SIG-M5 (cell line): Measurements from ENCODE around the gene ATXN1.
A peak's percentile ranks its signal among the peaks of the same experiment; 100 is the strongest.

Source experiments
- DNase-seq: peaks from one replicate; lab custom pipeline; 2025; lab: John Stamatoyannopoulos, UW

Gene ATXN1

DNA sequence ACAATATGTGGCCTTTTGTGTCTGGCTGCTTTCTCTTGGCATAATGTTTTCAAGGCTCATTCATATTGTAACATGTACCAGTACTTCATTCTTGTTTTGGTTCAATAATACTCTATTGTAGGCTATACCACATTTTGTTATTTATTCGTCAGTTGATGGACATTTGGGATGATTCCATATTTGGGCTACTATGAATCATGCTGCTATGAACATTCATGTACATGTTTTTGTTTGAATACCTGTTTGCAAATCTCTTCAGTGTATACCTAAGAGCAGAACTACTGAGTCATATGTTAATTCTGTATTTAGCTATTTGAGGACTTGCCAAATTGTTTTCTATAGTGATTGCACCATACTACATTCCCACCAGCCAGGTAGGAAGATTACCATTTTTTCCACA lies 263.0 kb downstream of the ATXN1 start:
- DNase-seq = no peak

- no peak for DNase-seq
Measured at GRCh38 chr6:16496991-16497801, 264.1 kb downstream of the ATXN1 start.

DNA sequence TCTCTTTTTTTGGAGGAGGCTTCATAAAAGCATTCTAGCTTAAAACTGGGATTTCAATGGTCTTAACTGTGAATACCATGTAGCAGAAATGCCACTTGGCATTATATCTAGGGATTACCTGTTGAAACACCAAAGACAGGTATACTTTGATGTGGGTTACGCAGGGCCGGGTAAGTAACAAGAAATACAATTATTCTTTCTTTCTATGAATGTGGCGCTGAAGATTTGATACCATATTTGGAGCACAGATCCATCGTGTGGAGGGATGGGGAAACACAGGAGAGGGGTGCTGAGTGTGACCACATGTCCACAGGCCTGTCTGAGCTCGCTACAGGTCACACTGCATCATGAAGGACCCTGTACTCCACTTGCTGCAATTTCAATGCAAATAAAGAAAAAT lies 265.1 kb downstream of the ATXN1 start:
- no peak for DNase-seq

- peak; percentile 3 for DNase-seq
Measured at GRCh38 chr6:16494793-16495192, 266.5 kb downstream of the ATXN1 start.

DNA sequence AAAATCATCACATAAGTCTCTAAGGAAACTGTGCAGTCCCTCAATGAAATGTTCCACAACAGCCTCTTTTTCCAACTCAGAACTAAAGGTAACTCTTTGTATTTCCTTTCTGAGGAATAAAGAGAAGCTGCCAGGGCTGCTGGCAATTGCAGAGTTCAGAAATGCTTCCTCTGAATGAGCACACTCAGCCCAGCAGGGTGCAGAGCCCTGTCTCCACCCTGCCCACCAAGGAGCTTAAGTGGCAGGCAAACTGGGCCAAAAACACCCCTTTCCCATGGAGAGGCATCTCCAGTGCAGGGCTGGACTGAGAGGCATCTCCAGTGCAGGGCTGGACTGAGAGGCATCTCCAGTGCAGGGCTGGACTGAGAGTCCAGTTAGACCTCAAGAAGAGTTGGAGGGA lies 267.5 kb downstream of the ATXN1 start:
- DNase-seq = no peak

DNA sequence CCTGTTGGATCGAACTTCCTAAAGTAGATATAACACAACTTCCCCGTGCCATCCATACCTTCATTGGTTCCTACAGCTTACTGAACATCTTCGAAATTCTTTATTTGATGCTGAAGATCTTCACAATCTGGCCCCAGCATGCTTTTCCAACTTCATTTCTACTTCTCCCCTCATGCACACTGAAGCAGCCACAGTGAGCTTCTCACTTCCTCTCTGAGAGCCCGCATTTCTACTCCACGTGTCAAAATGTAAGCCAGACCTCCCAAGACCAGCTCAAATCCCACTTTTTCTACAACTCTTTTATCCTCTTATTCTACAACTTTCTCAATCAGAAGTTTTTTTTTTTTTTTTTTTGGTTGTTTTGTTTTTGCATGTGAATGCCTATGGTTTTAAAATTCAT lies 268.1 kb downstream of the ATXN1 start:
- DNase-seq = no peak

GRCh38 chr6:16491666-16492313 lies 269.5 kb downstream of the ATXN1 start:
- DNase-seq = no peak

DNA sequence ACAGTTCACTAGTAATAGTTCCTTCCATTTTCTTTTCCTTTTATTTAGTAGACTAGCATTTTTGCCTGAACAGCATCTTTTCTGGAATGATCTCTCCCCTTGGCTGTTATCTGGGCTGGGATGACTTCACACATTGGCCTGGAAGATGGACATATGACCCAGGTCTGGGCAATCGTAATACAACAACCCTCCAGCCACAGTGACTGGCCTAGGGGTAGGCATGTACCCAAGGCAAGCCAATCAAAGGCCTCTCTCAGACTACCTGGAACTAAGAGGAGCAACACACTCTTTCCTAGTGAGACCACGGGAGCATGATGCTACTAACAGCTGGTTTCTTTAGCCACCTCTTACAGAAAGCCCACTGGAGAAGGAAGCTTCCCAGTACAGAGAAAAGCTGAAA lies 270.6 kb downstream of the ATXN1 start:
- DNase-seq = no peak

- DNase-seq = no peak
Measured at GRCh38 chr6:16488813-16489212, 272.4 kb downstream of the ATXN1 start.

DNA sequence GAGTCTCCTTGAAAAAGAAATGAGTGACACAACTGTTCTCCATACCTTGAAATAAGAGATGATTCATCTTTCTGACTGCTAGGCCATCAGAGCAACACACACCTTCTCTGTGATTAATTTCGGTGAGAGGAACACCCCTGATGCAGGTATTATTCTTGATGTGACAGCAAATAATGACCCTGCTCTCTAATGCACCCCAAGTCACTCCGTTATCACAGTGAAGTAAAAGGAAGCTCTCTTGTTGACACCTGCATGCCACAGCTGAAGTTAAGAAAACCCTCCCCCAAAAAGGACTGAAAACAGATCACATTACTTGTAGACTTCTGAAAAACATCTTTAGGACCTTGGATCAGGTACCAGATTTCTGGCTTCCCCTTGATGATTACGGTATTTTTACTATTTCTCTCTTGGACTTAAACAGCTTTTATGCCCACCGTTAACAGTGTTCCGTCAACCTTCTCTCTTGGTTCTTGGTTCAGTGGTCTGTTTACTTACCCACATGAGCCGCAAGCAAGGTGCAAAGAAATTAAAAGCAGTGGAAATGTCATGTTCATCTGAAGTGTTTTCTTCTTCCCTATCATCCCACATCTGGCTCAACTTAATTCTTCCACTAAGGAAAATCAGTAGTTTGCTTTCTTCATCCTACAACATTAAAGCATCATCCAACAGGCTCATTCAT lies 273.1 kb downstream of the ATXN1 start:
- no peak for DNase-seq

GRCh38 chr6:16486661-16487060 lies 274.6 kb downstream of the ATXN1 start:
- no peak for DNase-seq

- DNase-seq = no peak
Measured at GRCh38 chr6:16483315-16483875, 277.9 kb downstream of the ATXN1 start.

GRCh38 chr6:16482702-16483314 lies 278.5 kb downstream of the ATXN1 start:
- no peak for DNase-seq

DNA sequence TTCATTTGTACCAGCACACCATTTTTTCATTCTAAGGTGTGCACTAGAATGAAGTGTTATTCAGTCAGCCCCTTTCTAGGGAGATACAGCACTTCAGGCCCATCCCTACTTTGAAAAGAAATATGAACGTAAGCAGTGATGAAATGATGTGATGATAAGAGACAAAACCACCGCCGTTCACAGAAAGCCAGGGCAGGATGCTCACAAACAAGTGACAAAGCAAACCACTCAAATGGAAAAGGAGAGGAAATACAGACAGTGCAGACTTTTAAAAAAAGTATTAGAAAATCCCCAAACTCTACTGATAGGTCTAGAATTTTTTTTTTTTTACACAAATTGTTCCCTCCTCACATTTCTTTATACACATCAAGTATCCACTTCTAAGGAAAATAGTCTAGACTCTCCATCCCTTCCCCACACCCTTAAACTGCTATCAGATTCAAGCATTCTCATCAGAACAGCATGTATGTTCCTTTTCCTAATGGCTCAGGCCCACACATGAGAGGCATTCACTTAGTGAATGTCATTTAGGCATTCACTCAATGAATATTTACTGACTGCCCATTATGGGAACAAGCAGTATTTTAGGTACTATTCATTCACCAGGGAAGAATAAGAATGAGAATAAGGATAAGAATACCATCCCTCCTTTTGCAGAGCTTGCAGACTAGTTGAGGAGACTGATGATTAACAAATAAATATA lies 279.4 kb downstream of the ATXN1 start:
- DNase-seq = no peak

DNA sequence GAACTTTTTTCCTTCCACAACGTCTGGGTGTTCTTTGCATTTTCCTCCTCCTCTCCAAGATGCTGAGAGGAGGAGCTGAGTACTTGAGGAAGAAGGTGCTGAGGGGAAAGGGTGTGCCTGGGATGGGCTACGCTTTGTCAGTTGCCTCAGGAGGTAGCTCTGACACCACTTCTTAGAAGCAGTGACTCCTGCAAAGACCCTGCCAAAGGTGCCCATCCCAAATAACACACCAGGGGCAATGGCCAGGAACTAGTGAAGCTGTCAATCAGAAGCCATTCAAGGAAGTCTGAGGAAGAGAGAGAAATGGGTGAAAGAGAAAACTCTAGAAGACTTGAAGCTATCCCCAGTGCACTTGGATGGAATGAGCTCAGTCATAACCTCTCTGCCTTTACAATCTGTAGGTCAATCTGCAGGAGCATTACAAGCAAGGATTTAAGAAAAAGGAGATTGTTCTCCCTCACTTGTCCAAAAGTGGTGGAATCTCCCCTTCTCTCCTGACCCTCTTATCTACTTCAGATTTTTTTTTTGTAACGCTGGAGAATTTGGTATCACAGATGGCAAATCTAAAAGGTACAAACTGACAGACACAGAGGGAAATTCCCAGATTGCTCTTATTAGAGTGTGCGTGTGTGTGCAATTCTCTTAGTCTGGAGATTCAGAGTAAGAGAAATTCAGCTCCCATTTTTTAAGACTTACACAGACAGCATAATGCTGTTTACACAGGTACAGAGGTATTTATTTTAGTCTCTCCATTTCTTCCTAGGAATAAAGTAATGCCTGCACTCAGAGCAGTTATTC lies 280.3 kb downstream of the ATXN1 start:
- no peak for DNase-seq

DNA sequence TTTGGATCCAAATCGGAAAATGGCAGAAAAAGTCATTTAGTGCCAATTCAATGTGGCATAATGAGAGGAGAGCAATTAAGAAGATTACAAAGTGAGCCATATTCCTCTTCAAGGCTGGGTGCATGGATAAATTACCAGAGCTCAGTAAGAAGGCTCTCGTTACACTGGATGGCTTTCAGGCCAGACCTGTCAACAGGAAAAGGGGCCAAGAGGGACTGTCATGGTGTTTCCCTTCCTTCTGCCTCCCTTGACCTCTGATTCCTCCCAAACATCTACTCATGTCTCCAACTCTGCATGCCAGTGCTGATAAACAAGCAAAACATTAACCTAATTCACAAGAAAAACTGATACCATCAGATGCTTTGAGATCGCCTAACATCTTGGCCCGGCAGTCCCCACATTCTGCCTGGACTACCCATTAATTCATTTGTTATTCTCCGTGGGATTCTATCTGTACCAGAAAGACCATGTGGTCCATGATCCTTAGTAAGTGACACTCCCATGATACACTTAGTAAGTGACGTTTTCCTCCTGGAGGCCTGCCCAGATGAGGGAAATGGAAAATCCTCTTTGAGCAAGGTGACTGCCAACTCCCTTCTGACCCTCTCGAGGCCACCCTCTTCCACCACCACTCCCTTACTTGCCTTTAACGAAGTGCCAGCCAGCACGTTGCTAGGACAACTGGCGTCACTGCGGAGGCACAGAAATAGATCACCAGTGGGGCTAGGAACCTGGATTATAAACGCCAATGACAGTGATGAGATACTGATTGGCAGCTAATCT lies 283.7 kb downstream of the ATXN1 start:
- no peak for DNase-seq

- DNase-seq = no peak
Measured at GRCh38 chr6:16476861-16477260, 284.4 kb downstream of the ATXN1 start.

DNA sequence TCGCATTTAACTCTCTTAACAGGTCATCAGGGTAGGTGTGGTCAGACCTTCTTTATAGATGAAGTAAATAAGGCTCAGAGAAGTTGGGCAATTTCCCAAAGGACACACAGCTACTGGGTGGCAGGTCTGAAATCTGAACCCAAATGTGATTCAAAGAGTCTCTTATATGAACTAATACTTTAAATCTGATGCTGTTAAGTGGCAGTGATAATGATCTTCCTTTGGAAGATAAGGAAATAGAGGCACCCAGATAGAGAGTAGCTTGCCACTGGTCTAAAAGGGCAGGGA lies 285.8 kb downstream of the ATXN1 start:
- DNase-seq = no peak

- DNase-seq = no peak
Measured at GRCh38 chr6:16474772-16475493, 286.3 kb downstream of the ATXN1 start.
